Peyer's patch (tissue), 4 donors: ENCODE measurements around the gene ABCD1.

ENCODE experiments used
- POLR2A ChIP-seq, 2 donors: fragments of 450-650 bp; IDR thresholded peaks; one replicate each; pipeline ENCODE4 v1.5.1; 2017; ENCODE audit warnings: antibody characterized with exemption in 2 of 2, mild to moderate bottlenecking in 2 of 2, moderate library complexity in 2 of 2
- TF ChIP-seq, protein P1 (sequence below), 6 experiments: fragments of 450-650 bp in 4 of 6; fragments of 200-600 bp in 2 of 6; sonication (generic) in 1 of 6; IDR thresholded peaks; one replicate each; pipeline ENCODE4 v1.5.1; 2017 to 2019; ENCODE audit warnings: antibody characterized with exemption in 6 of 6, mild to moderate bottlenecking in 3 of 6, moderate library complexity in 1 of 6

DNA sequence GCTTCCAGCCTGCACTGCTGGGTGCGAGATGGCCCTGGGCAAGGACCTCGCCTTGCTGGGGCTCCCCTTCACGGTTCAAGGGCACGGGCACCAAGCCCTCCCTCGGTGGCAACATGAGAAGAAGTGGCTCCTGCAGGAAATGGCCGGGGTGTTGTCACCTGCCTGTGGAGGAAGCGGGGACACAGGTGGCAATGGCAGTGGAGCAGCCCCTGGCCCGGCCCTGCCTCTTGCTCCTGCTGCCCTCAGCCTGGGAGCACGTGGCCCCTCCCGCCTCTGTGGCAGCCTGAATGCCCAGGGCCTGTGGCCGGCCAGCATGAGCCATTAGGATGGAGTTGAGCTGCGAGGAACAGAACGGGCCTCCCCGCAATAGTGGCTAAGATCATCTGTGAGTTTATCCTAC lies 16.8 kb downstream of the ABCD1 start:
- TF ChIP-seq POLR2A (IDR thresholded peaks at IDR 0.05), result no peak
- TF ChIP-seq, protein P1, sequence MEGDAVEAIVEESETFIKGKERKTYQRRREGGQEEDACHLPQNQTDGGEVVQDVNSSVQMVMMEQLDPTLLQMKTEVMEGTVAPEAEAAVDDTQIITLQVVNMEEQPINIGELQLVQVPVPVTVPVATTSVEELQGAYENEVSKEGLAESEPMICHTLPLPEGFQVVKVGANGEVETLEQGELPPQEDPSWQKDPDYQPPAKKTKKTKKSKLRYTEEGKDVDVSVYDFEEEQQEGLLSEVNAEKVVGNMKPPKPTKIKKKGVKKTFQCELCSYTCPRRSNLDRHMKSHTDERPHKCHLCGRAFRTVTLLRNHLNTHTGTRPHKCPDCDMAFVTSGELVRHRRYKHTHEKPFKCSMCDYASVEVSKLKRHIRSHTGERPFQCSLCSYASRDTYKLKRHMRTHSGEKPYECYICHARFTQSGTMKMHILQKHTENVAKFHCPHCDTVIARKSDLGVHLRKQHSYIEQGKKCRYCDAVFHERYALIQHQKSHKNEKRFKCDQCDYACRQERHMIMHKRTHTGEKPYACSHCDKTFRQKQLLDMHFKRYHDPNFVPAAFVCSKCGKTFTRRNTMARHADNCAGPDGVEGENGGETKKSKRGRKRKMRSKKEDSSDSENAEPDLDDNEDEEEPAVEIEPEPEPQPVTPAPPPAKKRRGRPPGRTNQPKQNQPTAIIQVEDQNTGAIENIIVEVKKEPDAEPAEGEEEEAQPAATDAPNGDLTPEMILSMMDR (IDR thresholded peaks at IDR 0.05), result no peak
